ENCODE results near the gene FBXO9.

FBXO9 gene

DNA sequence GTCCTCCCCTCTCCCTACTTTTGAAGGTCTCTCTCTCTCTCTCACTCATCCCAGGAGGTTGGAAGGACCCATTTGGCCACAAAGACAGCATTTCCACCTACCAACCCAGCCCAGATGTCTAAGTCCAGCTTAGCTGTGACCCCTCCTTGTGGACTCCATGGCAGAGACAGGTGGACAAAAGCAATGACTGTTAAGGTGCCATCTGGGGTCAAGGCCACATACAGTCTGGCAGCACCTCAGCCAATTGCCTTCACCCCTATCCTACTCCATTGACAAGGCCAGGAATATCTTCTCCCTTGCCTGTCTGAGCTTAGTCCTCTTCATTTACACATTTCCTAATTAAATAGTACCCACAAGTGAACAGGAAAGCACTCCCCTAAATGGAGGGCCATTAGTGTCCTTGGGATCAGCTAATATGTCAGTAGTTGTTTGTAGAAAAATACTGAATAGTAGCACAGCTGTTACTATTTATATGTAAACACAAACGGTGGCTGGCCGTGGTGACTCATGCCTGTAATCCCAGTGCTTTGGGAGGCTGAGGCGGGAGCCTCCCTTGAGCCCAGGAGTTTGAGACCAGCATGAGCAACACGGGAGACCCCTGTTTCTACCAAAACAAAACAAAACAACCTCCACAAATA, 54.7 kb downstream of the FBXO9 start:
- Histone ChIP-seq H3K27ac (ENCODE audit: low read depth in 2 of 2, low read length in 2 of 2) (peak overlapping the region in 1 of 2 donors; percentile 18), H3K27me3 (ENCODE audit: control insufficient read depth in 2 of 2, insufficient read depth in 2 of 2, low read length in 2 of 2) (no peaks in the 10 kb centered on the region), H3K9ac (ENCODE audit: low read depth in 1 of 2, low read length in 2 of 2) (no peak overlapping the region), H3K4me1 (ENCODE audit: control insufficient read depth in 2 of 2, insufficient read depth in 2 of 2, low read length in 2 of 2) (no peaks in the 10 kb centered on the region), H3K9me3 (ENCODE audit: control insufficient read depth in 2 of 2, low read length in 2 of 2) (no peaks in the 10 kb centered on the region), H3K36me3 (ENCODE audit: control insufficient read depth in 2 of 2, insufficient read depth in 2 of 2, low read length in 2 of 2) (no peaks in the 10 kb centered on the region), H3K4me3 (ENCODE audit: low read length in 2 of 2) (no peak overlapping the region)

- H3K4me1 ChIP-seq (ENCODE audit: control insufficient read depth in 2 of 2, insufficient read depth in 2 of 2, low read length in 2 of 2) = no peaks in the 10 kb centered on the region
- H3K4me3 ChIP-seq (ENCODE audit: low read length in 2 of 2) = no peak overlapping the region
- H3K36me3 ChIP-seq (ENCODE audit: control insufficient read depth in 2 of 2, insufficient read depth in 2 of 2, low read length in 2 of 2) = no peaks in the 10 kb centered on the region
- H3K9ac ChIP-seq (ENCODE audit: low read depth in 1 of 2, low read length in 2 of 2) = no peak overlapping the region
- no peaks in the 10 kb centered on the region for H3K9me3 ChIP-seq (ENCODE audit: control insufficient read depth in 2 of 2, low read length in 2 of 2)
- no peaks in the 10 kb centered on the region for H3K27me3 ChIP-seq (ENCODE audit: control insufficient read depth in 2 of 2, insufficient read depth in 2 of 2, low read length in 2 of 2)
- H3K27ac ChIP-seq (ENCODE audit: low read depth in 2 of 2, low read length in 2 of 2) = no peak overlapping the region
Measured at GRCh38 chr6:53124131-53124800, 59.1 kb downstream of the FBXO9 start.

DNA sequence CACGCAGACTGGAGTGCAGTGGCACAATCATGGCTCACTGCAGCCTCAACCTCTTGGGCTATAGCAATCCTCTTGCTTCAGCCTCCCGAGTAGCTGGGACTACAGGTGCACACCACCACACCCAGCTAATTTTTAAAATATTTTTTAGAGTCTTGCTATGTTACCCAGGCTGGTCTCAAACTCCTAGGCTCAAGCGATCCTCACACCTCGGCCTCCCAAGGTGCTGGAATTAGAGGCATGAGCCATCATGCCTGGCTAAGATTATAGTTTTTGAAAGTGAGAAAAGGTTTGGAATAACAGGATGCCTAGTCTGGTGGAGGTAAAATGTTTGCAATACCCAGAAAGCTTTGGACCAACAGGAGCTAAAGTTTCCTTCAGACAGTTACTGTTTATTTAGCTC, 60.1 kb downstream of the FBXO9 start:
- no peaks in the 10 kb centered on the region for H3K4me1 ChIP-seq (ENCODE audit: control insufficient read depth in 2 of 2, insufficient read depth in 2 of 2, low read length in 2 of 2)
- no peaks in the 10 kb centered on the region for H3K27me3 ChIP-seq (ENCODE audit: control insufficient read depth in 2 of 2, insufficient read depth in 2 of 2, low read length in 2 of 2)
- H3K9me3 ChIP-seq (ENCODE audit: control insufficient read depth in 2 of 2, low read length in 2 of 2) = no peaks in the 10 kb centered on the region
- no peak overlapping the region for H3K9ac ChIP-seq (ENCODE audit: low read depth in 1 of 2, low read length in 2 of 2)
- H3K36me3 ChIP-seq (ENCODE audit: control insufficient read depth in 2 of 2, insufficient read depth in 2 of 2, low read length in 2 of 2) = no peaks in the 10 kb centered on the region
- no peak overlapping the region for H3K4me3 ChIP-seq (ENCODE audit: low read length in 2 of 2)
- no peak overlapping the region for H3K27ac ChIP-seq (ENCODE audit: low read depth in 2 of 2, low read length in 2 of 2)

- no peaks in the 10 kb centered on the region for H3K36me3 ChIP-seq (ENCODE audit: control insufficient read depth in 2 of 2, insufficient read depth in 2 of 2, low read length in 2 of 2)
- H3K9ac ChIP-seq (ENCODE audit: low read depth in 1 of 2, low read length in 2 of 2) = no peak overlapping the region
- no peaks in the 10 kb centered on the region for H3K9me3 ChIP-seq (ENCODE audit: control insufficient read depth in 2 of 2, low read length in 2 of 2)
- H3K4me1 ChIP-seq (ENCODE audit: control insufficient read depth in 2 of 2, insufficient read depth in 2 of 2, low read length in 2 of 2) = no peaks in the 10 kb centered on the region
- H3K27me3 ChIP-seq (ENCODE audit: control insufficient read depth in 2 of 2, insufficient read depth in 2 of 2, low read length in 2 of 2) = peaks cover 0 to 2% of the 10 kb centered on the region in 2 donors
- H3K4me3 ChIP-seq (ENCODE audit: low read length in 2 of 2) = no peak overlapping the region
- no peak overlapping the region for H3K27ac ChIP-seq (ENCODE audit: low read depth in 2 of 2, low read length in 2 of 2)
Measured at GRCh38 chr6:53128842-53129241, 63.6 kb downstream of the FBXO9 start.

DNA sequence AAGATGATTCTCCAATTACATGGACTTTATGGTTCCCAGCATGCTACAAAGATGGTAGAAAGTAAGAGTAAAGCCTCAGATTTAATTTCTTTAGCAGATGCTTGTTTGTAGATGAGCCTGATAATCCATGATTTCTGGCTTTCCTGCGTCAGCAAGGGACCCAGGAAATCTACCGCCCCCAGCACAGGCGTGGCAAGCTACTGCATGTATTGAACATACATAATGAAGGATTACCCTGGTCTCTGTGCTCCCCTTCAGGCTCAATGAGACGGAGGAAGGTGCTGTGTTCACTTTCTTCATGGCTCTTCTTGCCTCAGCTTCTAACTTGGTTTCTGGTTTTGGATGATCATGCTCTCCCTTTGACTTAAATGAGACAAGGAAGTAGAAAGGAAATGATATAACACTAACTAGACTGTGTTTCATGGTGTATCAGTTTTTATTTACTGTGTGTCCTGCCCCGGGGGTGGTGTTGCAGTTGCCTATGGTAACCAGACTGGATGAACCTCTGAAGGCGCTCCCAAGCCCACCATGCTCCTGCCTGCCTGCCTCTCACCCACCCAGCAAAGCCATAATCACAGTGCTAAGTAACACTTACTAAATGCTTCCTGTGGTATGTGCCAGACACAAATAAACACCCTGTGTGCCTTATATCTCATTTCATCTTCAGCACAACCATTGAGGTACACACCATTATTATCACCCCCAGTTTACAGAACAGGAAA, 65.5 kb downstream of the FBXO9 start:
- Histone ChIP-seq H3K9ac (ENCODE audit: low read depth in 1 of 2, low read length in 2 of 2) (no peak overlapping the region), H3K9me3 (ENCODE audit: control insufficient read depth in 2 of 2, low read length in 2 of 2) (no peaks in the 10 kb centered on the region), H3K27ac (ENCODE audit: low read depth in 2 of 2, low read length in 2 of 2) (no peak overlapping the region), H3K27me3 (ENCODE audit: control insufficient read depth in 2 of 2, insufficient read depth in 2 of 2, low read length in 2 of 2) (peaks cover 0 to 2% of the 10 kb centered on the region in 2 donors), H3K4me1 (ENCODE audit: control insufficient read depth in 2 of 2, insufficient read depth in 2 of 2, low read length in 2 of 2) (no peaks in the 10 kb centered on the region), H3K36me3 (ENCODE audit: control insufficient read depth in 2 of 2, insufficient read depth in 2 of 2, low read length in 2 of 2) (no peaks in the 10 kb centered on the region), H3K4me3 (ENCODE audit: low read length in 2 of 2) (no peak overlapping the region)

GRCh38 chr6:53133961-53134360, 68.8 kb downstream of the FBXO9 start:
- Histone ChIP-seq H3K4me1 (ENCODE audit: control insufficient read depth in 2 of 2, insufficient read depth in 2 of 2, low read length in 2 of 2) (no peaks in the 10 kb centered on the region), H3K4me3 (ENCODE audit: low read length in 2 of 2) (no peak overlapping the region), H3K9me3 (ENCODE audit: control insufficient read depth in 2 of 2, low read length in 2 of 2) (no peaks in the 10 kb centered on the region), H3K9ac (ENCODE audit: low read depth in 1 of 2, low read length in 2 of 2) (no peak overlapping the region), H3K27ac (ENCODE audit: low read depth in 2 of 2, low read length in 2 of 2) (no peak overlapping the region), H3K27me3 (ENCODE audit: control insufficient read depth in 2 of 2, insufficient read depth in 2 of 2, low read length in 2 of 2) (peaks cover 0 to 2% of the 10 kb centered on the region in 2 donors), H3K36me3 (ENCODE audit: control insufficient read depth in 2 of 2, insufficient read depth in 2 of 2, low read length in 2 of 2) (no peaks in the 10 kb centered on the region)

DNA sequence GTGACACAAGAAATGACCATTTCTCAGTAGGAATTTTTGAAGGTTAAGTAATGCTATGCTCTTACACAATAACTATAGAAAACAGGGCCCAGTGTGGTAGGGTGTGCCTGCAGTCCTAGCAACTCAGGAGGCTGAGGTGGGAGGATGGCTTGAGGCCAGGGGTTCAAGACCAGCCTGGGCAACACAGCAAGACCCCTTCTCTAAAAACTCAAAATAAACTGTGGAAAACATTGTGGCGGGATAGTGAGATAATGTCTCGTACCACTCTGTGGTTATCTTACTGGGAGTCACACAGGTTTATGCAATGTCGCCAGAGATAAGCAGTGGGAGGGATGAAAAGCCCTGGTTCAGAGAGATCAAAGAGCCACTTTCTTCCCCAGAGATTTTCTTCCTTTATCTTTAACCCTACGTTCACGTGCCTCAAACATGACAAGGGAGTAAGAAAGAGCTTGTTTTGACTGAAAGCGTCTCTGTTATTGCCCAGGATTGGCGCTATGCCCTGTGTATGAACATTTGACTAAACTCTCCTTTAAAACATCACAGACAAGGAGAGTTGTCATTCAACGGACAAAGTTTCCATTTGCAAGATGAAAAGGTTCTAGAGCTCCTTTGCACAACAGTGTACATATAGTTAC, 69.5 kb downstream of the FBXO9 start:
- Histone ChIP-seq H3K9ac (ENCODE audit: low read depth in 1 of 2, low read length in 2 of 2) (no peak overlapping the region), H3K4me1 (ENCODE audit: control insufficient read depth in 2 of 2, insufficient read depth in 2 of 2, low read length in 2 of 2) (no peaks in the 10 kb centered on the region), H3K9me3 (ENCODE audit: control insufficient read depth in 2 of 2, low read length in 2 of 2) (no peaks in the 10 kb centered on the region), H3K36me3 (ENCODE audit: control insufficient read depth in 2 of 2, insufficient read depth in 2 of 2, low read length in 2 of 2) (no peaks in the 10 kb centered on the region), H3K4me3 (ENCODE audit: low read length in 2 of 2) (no peak overlapping the region), H3K27ac (ENCODE audit: low read depth in 2 of 2, low read length in 2 of 2) (no peak overlapping the region), H3K27me3 (ENCODE audit: control insufficient read depth in 2 of 2, insufficient read depth in 2 of 2, low read length in 2 of 2) (peaks cover 0 to 2% of the 10 kb centered on the region in 2 donors)

DNA sequence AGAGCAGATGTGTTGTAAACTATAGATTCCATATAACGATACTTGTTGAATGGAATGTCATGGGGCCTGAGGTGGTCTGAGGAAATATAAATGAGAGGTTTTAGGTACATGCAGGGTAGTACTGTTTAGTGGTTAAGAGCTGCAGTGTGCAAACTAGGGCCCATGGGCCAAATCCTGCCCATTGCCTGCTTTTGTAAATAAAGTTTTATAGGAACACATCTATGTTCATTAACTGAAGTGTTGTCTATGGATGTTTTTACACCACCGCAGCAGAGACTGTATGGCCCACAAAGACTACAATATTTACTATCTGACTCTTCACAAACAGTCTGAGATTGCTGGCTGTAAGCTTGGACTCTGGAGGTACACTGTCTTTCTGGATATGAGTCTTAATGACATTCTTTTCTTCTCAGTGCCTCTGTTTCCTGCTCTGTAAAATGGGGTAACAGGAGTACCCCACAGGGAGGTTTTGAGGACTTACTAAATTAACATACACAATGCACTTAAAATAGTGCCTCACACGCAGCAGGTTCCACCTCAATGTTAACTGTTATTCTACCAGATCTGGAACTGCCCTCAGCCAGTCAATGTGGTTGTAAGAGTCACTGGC, 70.9 kb downstream of the FBXO9 start:
- H3K27me3 ChIP-seq (ENCODE audit: control insufficient read depth in 2 of 2, insufficient read depth in 2 of 2, low read length in 2 of 2) = peaks cover 0 to 2% of the 10 kb centered on the region in 2 donors
- no peaks in the 10 kb centered on the region for H3K4me1 ChIP-seq (ENCODE audit: control insufficient read depth in 2 of 2, insufficient read depth in 2 of 2, low read length in 2 of 2)
- H3K36me3 ChIP-seq (ENCODE audit: control insufficient read depth in 2 of 2, insufficient read depth in 2 of 2, low read length in 2 of 2) = no peaks in the 10 kb centered on the region
- no peak overlapping the region for H3K27ac ChIP-seq (ENCODE audit: low read depth in 2 of 2, low read length in 2 of 2)
- no peaks in the 10 kb centered on the region for H3K9me3 ChIP-seq (ENCODE audit: control insufficient read depth in 2 of 2, low read length in 2 of 2)
- H3K4me3 ChIP-seq (ENCODE audit: low read length in 2 of 2) = no peak overlapping the region
- no peak overlapping the region for H3K9ac ChIP-seq (ENCODE audit: low read depth in 1 of 2, low read length in 2 of 2)

- no peak overlapping the region for H3K27ac ChIP-seq (ENCODE audit: low read depth in 2 of 2, low read length in 2 of 2)
Measured at GRCh38 chr6:53139841-53140413, 74.7 kb downstream of the FBXO9 start.

More at GRCh38 chr6:53139841-53140413, 74.7 kb downstream of the FBXO9 start:
- Histone ChIP-seq H3K9ac (ENCODE audit: low read depth in 1 of 2, low read length in 2 of 2) (no peak overlapping the region), H3K36me3 (ENCODE audit: control insufficient read depth in 2 of 2, insufficient read depth in 2 of 2, low read length in 2 of 2) (no peaks in the 10 kb centered on the region), H3K9me3 (ENCODE audit: control insufficient read depth in 2 of 2, low read length in 2 of 2) (no peaks in the 10 kb centered on the region), H3K4me1 (ENCODE audit: control insufficient read depth in 2 of 2, insufficient read depth in 2 of 2, low read length in 2 of 2) (no peaks in the 10 kb centered on the region), H3K27me3 (ENCODE audit: control insufficient read depth in 2 of 2, insufficient read depth in 2 of 2, low read length in 2 of 2) (no peaks in the 10 kb centered on the region), H3K4me3 (ENCODE audit: low read length in 2 of 2) (no peak overlapping the region)

Measured in mucosa of rectum (tissue), 2 donors.